ENCODE data around the gene TMEM252.

TMEM252 gene

GRCh38 chr9:68555437-68556150 lies 14.9 kb upstream of the TMEM252 start:
- Mint-ChIP-seq H3K4me3 (no peak overlapping the region), H3K4me1 (peaks cover 10% of the 10 kb centered on the region), H3K27ac (no peak overlapping the region), H3K36me3 (no peaks in the 10 kb centered on the region), H3K27me3 (peaks cover 24% of the 10 kb centered on the region), H3K9me3 (no peaks in the 10 kb centered on the region)
- CTCF ChIA-PET: interaction anchor here (0.6 to 1.4 kb wide), 3 partner anchors 13 to 26 kb away, joined by 3 to 4 read pairs (median 3); no protein-coding TSS in a partner anchor
- DNase-seq: no peak

- Mint-ChIP-seq H3K4me3 (no peak overlapping the region), H3K27me3 (peaks cover 22% of the 10 kb centered on the region), H3K36me3 (no peaks in the 10 kb centered on the region), H3K9me3 (no peaks in the 10 kb centered on the region), H3K4me1 (no peaks in the 10 kb centered on the region), H3K27ac (no peak overlapping the region)
- CTCF ChIA-PET: no interaction called here
- no peak for DNase-seq
Measured at GRCh38 chr9:68552700-68553476, 12.2 kb upstream of the TMEM252 start.

- CTCF ChIA-PET: interaction anchor here (1.4 kb wide), 1 partner anchor 9 kb away, joined by 5 read pairs; no protein-coding TSS in a partner anchor
- Mint-ChIP-seq H3K36me3 (no peaks in the 10 kb centered on the region), H3K27ac (no peak overlapping the region), H3K9me3 (no peaks in the 10 kb centered on the region), H3K4me3 (no peak overlapping the region), H3K4me1 (peaks cover 10% of the 10 kb centered on the region), H3K27me3 (peaks cover 13% of the 10 kb centered on the region)
- no peak for DNase-seq
Measured at GRCh38 chr9:68551191-68551590, 10.5 kb upstream of the TMEM252 start.

GRCh38 chr9:68548241-68548640 lies 7.6 kb upstream of the TMEM252 start:
- CTCF ChIA-PET: interaction anchor here (1.3 kb wide), 1 partner anchor 11 kb away, joined by 4 read pairs; no protein-coding TSS in a partner anchor
- H3K9me3 Mint-ChIP-seq: no peaks in the 10 kb centered on the region
- H3K36me3 Mint-ChIP-seq: no peaks in the 10 kb centered on the region
- DNase-seq: no peak
- H3K27me3 Mint-ChIP-seq: peaks cover 16% of the 10 kb centered on the region
- H3K4me1 Mint-ChIP-seq: peaks cover 10% of the 10 kb centered on the region
- no peak overlapping the region for H3K27ac Mint-ChIP-seq
- H3K4me3 Mint-ChIP-seq: no peak overlapping the region

- Mint-ChIP-seq H3K27ac (no peak overlapping the region), H3K4me3 (no peak overlapping the region), H3K4me1 (peaks cover 10% of the 10 kb centered on the region), H3K27me3 (peaks cover 17% of the 10 kb centered on the region), H3K36me3 (no peaks in the 10 kb centered on the region), H3K9me3 (no peaks in the 10 kb centered on the region)
- CTCF ChIA-PET: interaction anchor here (1.3 kb wide), 1 partner anchor 12 kb away, joined by 4 read pairs; no protein-coding TSS in a partner anchor
- no peak for DNase-seq
Measured at GRCh38 chr9:68547417-68547816, 6.7 kb upstream of the TMEM252 start.

- Mint-ChIP-seq H3K4me3 (no peak overlapping the region), H3K27me3 (peaks cover 14% of the 10 kb centered on the region), H3K27ac (peak overlapping the region; percentile 43), H3K9me3 (no peaks in the 10 kb centered on the region), H3K4me1 (peaks cover 10% of the 10 kb centered on the region), H3K36me3 (no peaks in the 10 kb centered on the region)
- no peak for DNase-seq
- CTCF ChIA-PET: no interaction called here
Measured at GRCh38 chr9:68546596-68547390, 6.1 kb upstream of the TMEM252 start.

GRCh38 chr9:68545033-68545705 lies 4.5 kb upstream of the TMEM252 start:
- Mint-ChIP-seq H3K9me3 (no peaks in the 10 kb centered on the region), H3K36me3 (no peaks in the 10 kb centered on the region), H3K27ac (no peak overlapping the region), H3K27me3 (peaks cover 14% of the 10 kb centered on the region), H3K4me1 (peaks cover 10% of the 10 kb centered on the region), H3K4me3 (no peak overlapping the region)
- no peak for DNase-seq
- CTCF ChIA-PET: no interaction called here

- Mint-ChIP-seq H3K4me1 (peaks cover 3% of the 10 kb centered on the region), H3K9me3 (no peaks in the 10 kb centered on the region), H3K4me3 (no peak overlapping the region), H3K36me3 (no peaks in the 10 kb centered on the region), H3K27ac (no peak overlapping the region), H3K27me3 (peaks cover 14% of the 10 kb centered on the region)
- DNase-seq: no peak
- CTCF ChIA-PET: interaction anchor here (1.2 to 3.1 kb wide), 2 partner anchors 18 to 26 kb away, joined by 3 to 7 read pairs; no protein-coding TSS in a partner anchor
Measured at GRCh38 chr9:68541568-68541967, 885 bp upstream of the TMEM252 start.

- Mint-ChIP-seq H3K27ac (no peak overlapping the region), H3K9me3 (no peaks in the 10 kb centered on the region)
Measured at GRCh38 chr9:68538200-68538599, 2.5 kb downstream of the TMEM252 start.

GRCh38 chr9:68537616-68537880 lies 3.1 kb downstream of the TMEM252 start:
- CTCF ChIA-PET: interaction anchor here (0.5 kb wide), 1 partner anchor 29 kb away, joined by 3 read pairs; no protein-coding TSS in a partner anchor
- Mint-ChIP-seq H3K27ac (no peak overlapping the region), H3K27me3 (peaks cover 9% of the 10 kb centered on the region), H3K4me1 (no peaks in the 10 kb centered on the region), H3K9me3 (no peaks in the 10 kb centered on the region), H3K4me3 (no peak overlapping the region), H3K36me3 (no peaks in the 10 kb centered on the region)
- DNase-seq: no peak

More at GRCh38 chr9:68538200-68538599, 2.5 kb downstream of the TMEM252 start:
- CTCF ChIA-PET: interaction anchor here (0.6 kb wide), 1 partner anchor 845 kb away, joined by 3 read pairs; no protein-coding TSS in a partner anchor
- Mint-ChIP-seq H3K27me3 (peaks cover 11% of the 10 kb centered on the region), H3K4me1 (no peaks in the 10 kb centered on the region), H3K4me3 (no peak overlapping the region), H3K36me3 (no peaks in the 10 kb centered on the region)
- no peak for DNase-seq

GRCh38 chr9:68536876-68537615 lies 3.6 kb downstream of the TMEM252 start:
- peaks cover 9% of the 10 kb centered on the region for H3K27me3 Mint-ChIP-seq
- no peaks in the 10 kb centered on the region for H3K9me3 Mint-ChIP-seq
- no peak overlapping the region for H3K27ac Mint-ChIP-seq
- no peak for DNase-seq
- no peaks in the 10 kb centered on the region for H3K4me1 Mint-ChIP-seq
- no peaks in the 10 kb centered on the region for H3K36me3 Mint-ChIP-seq
- H3K4me3 Mint-ChIP-seq: no peak overlapping the region
- CTCF ChIA-PET: interaction anchor here (0.5 kb wide), 1 partner anchor 29 kb away, joined by 3 read pairs; no protein-coding TSS in a partner anchor

GRCh38 chr9:68533678-68534077 lies 7.0 kb downstream of the TMEM252 start:
- no peak for DNase-seq
- H3K36me3 Mint-ChIP-seq: no peaks in the 10 kb centered on the region
- no peaks in the 10 kb centered on the region for H3K4me1 Mint-ChIP-seq
- peaks cover 7% of the 10 kb centered on the region for H3K27me3 Mint-ChIP-seq
- no peaks in the 10 kb centered on the region for H3K9me3 Mint-ChIP-seq
- no peak overlapping the region for H3K4me3 Mint-ChIP-seq
- no peak overlapping the region for H3K27ac Mint-ChIP-seq
- CTCF ChIA-PET: no interaction called here

- Mint-ChIP-seq H3K27ac (no peak overlapping the region), H3K4me1 (no peaks in the 10 kb centered on the region), H3K27me3 (peaks cover 6% of the 10 kb centered on the region), H3K9me3 (no peaks in the 10 kb centered on the region), H3K4me3 (no peak overlapping the region), H3K36me3 (no peaks in the 10 kb centered on the region)
- CTCF ChIA-PET: no interaction called here
- DNase-seq: no peak
Measured at GRCh38 chr9:68532131-68532530, 8.6 kb downstream of the TMEM252 start.
